OCI-LY3 (cell line): ENCODE data around the gene ATP2C2.
"Not testable (repeated sequence)": the region's sequence is repeated elsewhere in the genome, so short reads cannot be mapped to it uniquely, and the experiment has no call there.

ENCODE experiments used
- H2AFZ ChIP-seq: fragments of 200-600, 300-600 bp; shearing (Covaris generic); 2 replicates; pipeline ENCODE4 v1.6.0; 2014; ENCODE audit warnings: antibody characterized with exemption, low read depth, low read length
- H3K27ac ChIP-seq: fragments of 200-600, 300-600 bp; sonication (generic); 2 replicates; pipeline ENCODE4 v1.5.1; 2014; ENCODE audit warnings: mild to moderate bottlenecking, low read length, moderate library complexity, mixed read lengths
- H3K27me3 ChIP-seq: fragments of 200-600, 300-600 bp; sonication (generic); 2 replicates; pipeline ENCODE4 v1.6.1; 2014; ENCODE audit warnings: low read depth, low read length, mixed read lengths
- H3K36me3 ChIP-seq: fragments of 200-600, 300-600 bp; sonication (generic); replicated peaks from 2 replicates; pipeline ENCODE3; 2014; ENCODE audit warnings: low read depth, low read length, mixed read lengths
- H3K4me1 ChIP-seq: fragments of 300-600, 200-600 bp; sonication (generic); 2 replicates; pipeline ENCODE4 v1.6.1; 2014; ENCODE audit warnings: low read length, mixed read lengths
- H3K4me2 ChIP-seq: fragments of 200-600, 300-600 bp; sonication (generic); 2 replicates; pipeline ENCODE4 v1.6.1; 2014; ENCODE audit warnings: low read length, mixed read lengths
- H3K4me3 ChIP-seq: fragments of 300-600, 200-600 bp; sonication (generic); 2 replicates; pipeline ENCODE4 v1.5.1; 2014; ENCODE audit warnings: antibody characterized with exemption, mild to moderate bottlenecking, low read length, moderate library complexity
- H3K79me2 ChIP-seq: fragments of 300-600, 200-600 bp; shearing (Covaris generic); 2 replicates; pipeline ENCODE4 v1.6.1; 2014; ENCODE audit warnings: mild to moderate bottlenecking, low read length, mixed read lengths
- H3K9ac ChIP-seq: fragments of 300-600, 200-600 bp; shearing (Covaris generic); 2 replicates; pipeline ENCODE4 v1.6.0; 2014; ENCODE audit warnings: mild to moderate bottlenecking, low read length, moderate library complexity
- H3K9me3 ChIP-seq: fragments of 200-600, 300-600 bp; shearing (Covaris generic); 2 replicates; pipeline ENCODE4 v1.6.1; 2014; ENCODE audit warnings: low read length, mixed read lengths; ENCODE audit not compliant: insufficient read depth
- H4K20me1 ChIP-seq: fragments of 200-600, 300-600 bp; sonication (generic); 2 replicates; pipeline ENCODE4 v1.6.1; 2016; ENCODE audit warnings: low read length, mixed read lengths; ENCODE audit not compliant: insufficient read depth
- EZH2phosphoT487 ChIP-seq: fragments of 200-600 bp; shearing (Covaris generic); IDR thresholded peaks from 2 replicates; pipeline ENCODE4 v1.6.1; 2018; ENCODE audit warnings: antibody characterized with exemption, mixed run types, low read depth
- TF ChIP-seq, protein P1 (sequence below): fragments of 200-600, 300-600 bp; sonication (generic); IDR thresholded peaks from 2 replicates; pipeline ENCODE4 v1.5.1; 2014; ENCODE audit warnings: antibody characterized with exemption, low read length, low read depth

Gene ATP2C2

DNA sequence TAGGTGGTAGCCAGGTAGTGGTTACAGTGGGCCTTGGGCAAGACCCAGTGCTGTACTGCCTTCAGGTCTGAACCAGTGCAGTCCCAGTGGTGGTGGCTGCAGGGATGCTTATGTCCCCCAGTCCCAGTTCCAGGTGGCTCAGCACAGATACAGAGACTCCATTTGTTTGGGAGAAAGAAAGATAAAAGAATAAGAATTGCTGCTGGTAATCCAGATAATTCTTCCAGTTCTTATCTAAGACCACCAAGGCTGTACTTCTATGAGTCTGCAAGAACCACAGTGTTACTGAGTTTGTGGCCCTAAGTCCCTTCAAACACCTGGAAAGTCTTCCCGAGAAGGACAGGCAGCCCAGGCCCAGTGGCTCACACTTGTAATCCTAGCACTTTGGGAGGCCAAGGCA lies 33.9 kb upstream of the ATP2C2 start:
- H2AFZ ChIP-seq: no peak overlapping the region
- H3K4me2 ChIP-seq: no peak overlapping the region
- H3K36me3 ChIP-seq: no peaks in the 10 kb centered on the region
- no peak overlapping the region for H3K4me3 ChIP-seq
- H3K9ac ChIP-seq: no peak overlapping the region
- TF ChIP-seq, protein P1, sequence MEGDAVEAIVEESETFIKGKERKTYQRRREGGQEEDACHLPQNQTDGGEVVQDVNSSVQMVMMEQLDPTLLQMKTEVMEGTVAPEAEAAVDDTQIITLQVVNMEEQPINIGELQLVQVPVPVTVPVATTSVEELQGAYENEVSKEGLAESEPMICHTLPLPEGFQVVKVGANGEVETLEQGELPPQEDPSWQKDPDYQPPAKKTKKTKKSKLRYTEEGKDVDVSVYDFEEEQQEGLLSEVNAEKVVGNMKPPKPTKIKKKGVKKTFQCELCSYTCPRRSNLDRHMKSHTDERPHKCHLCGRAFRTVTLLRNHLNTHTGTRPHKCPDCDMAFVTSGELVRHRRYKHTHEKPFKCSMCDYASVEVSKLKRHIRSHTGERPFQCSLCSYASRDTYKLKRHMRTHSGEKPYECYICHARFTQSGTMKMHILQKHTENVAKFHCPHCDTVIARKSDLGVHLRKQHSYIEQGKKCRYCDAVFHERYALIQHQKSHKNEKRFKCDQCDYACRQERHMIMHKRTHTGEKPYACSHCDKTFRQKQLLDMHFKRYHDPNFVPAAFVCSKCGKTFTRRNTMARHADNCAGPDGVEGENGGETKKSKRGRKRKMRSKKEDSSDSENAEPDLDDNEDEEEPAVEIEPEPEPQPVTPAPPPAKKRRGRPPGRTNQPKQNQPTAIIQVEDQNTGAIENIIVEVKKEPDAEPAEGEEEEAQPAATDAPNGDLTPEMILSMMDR: no peak
- no peak for TF ChIP-seq EZH2phosphoT487
- no peaks in the 10 kb centered on the region for H3K4me1 ChIP-seq
- H3K27ac ChIP-seq: no peak overlapping the region
- no peaks in the 10 kb centered on the region for H4K20me1 ChIP-seq
- peaks cover 15% of the 10 kb centered on the region for H3K27me3 ChIP-seq
- H3K9me3 ChIP-seq: no peaks in the 10 kb centered on the region
- no peaks in the 10 kb centered on the region for H3K79me2 ChIP-seq

DNA sequence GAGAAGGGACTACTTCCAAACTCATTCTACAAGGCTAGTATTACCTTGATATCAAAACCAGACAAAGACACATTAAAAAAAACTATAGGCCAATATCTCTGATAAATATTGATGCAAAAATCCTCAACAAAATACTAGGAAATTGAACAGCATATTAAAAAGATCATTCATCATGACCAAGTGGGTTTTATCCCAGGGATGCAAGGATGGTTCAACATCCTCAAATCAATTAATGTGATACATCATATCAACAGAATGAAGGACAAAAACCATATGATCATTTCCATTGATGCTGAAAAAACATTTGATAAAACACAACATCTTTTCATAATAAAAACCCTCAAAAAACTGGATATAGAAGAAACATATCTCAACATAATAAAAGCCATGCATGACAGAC lies 31.1 kb upstream of the ATP2C2 start:
- not testable (repeated sequence) for H3K79me2 ChIP-seq, H3K27ac ChIP-seq, H4K20me1 ChIP-seq, H3K4me1 ChIP-seq, H3K36me3 ChIP-seq, H2AFZ ChIP-seq, H3K9me3 ChIP-seq, H3K9ac ChIP-seq, H3K4me3 ChIP-seq, H3K4me2 ChIP-seq
- H3K27me3 ChIP-seq: peaks cover 14% of the 10 kb centered on the region; the same call in 1 of the 2 replicates

DNA sequence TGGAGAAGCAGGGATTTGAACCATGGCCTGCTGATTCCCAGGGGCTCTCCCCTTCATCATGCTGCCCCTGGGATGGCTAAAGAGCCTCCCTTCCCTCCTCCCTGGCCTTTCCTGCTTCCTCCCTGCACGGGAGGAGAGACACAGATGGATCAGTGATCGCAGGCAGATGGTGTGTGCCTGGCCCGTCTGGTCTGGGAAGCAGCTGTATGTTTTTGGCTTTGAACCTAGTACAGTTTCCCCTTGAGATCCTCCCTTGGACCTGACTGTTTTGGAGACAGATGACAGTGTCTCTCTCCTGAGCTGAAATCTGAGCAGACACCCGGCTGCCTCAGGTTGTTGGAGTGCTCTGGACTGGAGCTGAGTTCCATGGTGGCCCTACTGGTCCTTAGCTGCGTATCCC lies 29.0 kb upstream of the ATP2C2 start:
- no peaks in the 10 kb centered on the region for H3K4me1 ChIP-seq
- no peak overlapping the region for H3K9ac ChIP-seq
- H4K20me1 ChIP-seq: no peaks in the 10 kb centered on the region
- H3K36me3 ChIP-seq: no peaks in the 10 kb centered on the region
- no peak overlapping the region for H3K4me3 ChIP-seq
- H2AFZ ChIP-seq: no peak overlapping the region
- H3K79me2 ChIP-seq: no peaks in the 10 kb centered on the region
- TF ChIP-seq EZH2phosphoT487: no peak
- TF ChIP-seq, protein P1: no peak
- no peaks in the 10 kb centered on the region for H3K9me3 ChIP-seq
- no peak overlapping the region for H3K27ac ChIP-seq
- no peak overlapping the region for H3K4me2 ChIP-seq
- H3K27me3 ChIP-seq: peaks cover 14% of the 10 kb centered on the region; the same call in 1 of the 2 replicates

DNA sequence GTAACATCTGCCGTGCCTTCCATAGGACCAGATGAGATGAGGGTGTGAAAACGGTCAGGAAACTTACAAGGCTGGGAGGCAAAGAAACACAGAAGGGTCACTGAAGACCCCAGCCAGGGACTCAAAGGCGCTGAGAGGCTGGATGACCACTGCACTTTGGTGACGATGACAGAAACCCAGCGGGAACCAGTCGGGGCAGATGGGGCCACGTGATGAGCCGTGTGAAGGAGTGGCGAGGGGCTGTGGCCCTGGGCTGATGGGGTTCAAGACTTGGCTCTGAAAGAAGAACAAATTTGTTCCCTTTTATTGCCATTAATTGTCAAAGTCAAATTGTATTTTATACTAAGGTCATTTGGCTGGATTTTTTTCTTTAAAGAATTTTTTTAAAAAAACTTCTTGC lies 28.6 kb upstream of the ATP2C2 start:
- H3K79me2 ChIP-seq: no peaks in the 10 kb centered on the region
- H3K9me3 ChIP-seq: no peaks in the 10 kb centered on the region
- no peak overlapping the region for H3K9ac ChIP-seq
- H3K4me2 ChIP-seq: no peak overlapping the region
- H3K36me3 ChIP-seq: no peaks in the 10 kb centered on the region
- TF ChIP-seq EZH2phosphoT487: no peak
- TF ChIP-seq, protein P1: no peak
- no peaks in the 10 kb centered on the region for H3K4me1 ChIP-seq
- peaks cover 17% of the 10 kb centered on the region; the same call in 1 of the 2 replicates for H3K27me3 ChIP-seq
- H3K27ac ChIP-seq: no peak overlapping the region
- no peak overlapping the region for H3K4me3 ChIP-seq
- no peaks in the 10 kb centered on the region for H4K20me1 ChIP-seq
- no peak overlapping the region for H2AFZ ChIP-seq
